ENCODE results near the gene PHLPP1.

The PHLPP1 gene

GRCh38 chr18:62987859-62988258 is 272.5 kb downstream of the PHLPP1 start:
- DNase-seq: no peak

- no peak for DNase-seq
Observed at GRCh38 chr18:62988471-62988870, 273.1 kb downstream of the PHLPP1 start.

GRCh38 chr18:62989195-62989594 is 273.9 kb downstream of the PHLPP1 start:
- DNase-seq: no peak

GRCh38 chr18:62990653-62991052 is 275.3 kb downstream of the PHLPP1 start:
- no peak for DNase-seq

- no peak for DNase-seq
Observed at GRCh38 chr18:62991389-62991788, 276.0 kb downstream of the PHLPP1 start.

GRCh38 chr18:62991959-62992358 is 276.6 kb downstream of the PHLPP1 start:
- no peak for DNase-seq

- DNase-seq: no peak
Observed at GRCh38 chr18:62992877-62993365, 277.6 kb downstream of the PHLPP1 start.

DNA sequence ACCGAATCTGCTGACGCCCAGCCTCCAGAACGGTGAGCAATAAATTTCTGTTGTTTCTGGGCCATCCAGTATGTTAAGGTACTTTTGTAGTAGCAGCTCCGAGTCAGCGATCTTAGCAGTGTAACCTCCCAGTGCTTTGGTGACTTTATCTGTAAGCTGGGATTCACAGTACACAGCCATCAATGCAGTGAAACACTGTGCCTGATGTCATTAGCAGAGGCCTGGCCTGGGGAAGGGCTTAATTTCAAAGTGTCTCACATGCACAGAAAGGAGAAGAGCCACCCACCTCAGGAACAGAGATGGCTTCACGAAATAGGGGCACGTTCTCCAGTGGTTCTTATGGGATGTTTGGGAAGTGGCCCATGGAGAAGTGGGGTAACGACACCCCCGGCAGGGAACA is 281.2 kb downstream of the PHLPP1 start:
- DNase-seq: no peak

DNA sequence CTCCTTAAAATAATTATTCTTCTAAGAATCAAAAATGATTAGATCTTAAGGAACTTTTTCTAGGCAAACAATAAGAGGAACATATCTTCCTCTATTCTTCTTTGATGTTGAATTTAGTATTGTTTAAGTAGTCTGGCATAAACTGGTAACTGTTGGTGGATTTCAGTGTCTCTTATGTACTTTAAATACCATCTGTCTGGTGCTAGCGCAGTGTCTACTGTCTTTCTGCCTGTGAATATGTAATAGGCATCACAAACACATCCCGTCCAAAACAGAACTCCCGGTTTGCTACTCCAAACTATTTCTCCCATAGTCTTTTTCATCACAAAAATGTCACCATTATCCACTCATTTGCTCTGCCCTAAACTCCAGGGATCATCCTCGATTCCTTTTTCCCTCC is 281.7 kb downstream of the PHLPP1 start:
- no peak for DNase-seq

GRCh38 chr18:62998443-62998842 is 283.1 kb downstream of the PHLPP1 start:
- DNase-seq: no peak

DNA sequence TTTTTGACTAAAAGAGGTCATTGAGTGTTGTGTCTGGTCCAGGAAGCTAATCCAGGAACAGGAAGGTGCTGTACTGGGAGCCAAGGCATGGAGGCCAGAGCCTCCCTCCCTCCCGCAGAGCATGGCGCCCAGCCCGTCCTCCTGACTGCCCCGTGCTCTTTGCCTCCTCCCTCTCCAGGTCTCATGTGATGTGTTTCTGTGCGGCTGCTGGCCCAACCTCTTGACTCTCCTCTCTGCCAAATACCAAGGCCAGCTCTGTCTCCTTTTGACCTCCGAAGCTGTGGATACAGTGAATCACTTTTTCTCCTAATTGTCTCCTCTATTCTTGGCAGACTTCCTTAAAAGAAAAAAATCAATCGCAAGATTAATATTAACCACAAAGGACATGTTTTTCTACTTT is 284.1 kb downstream of the PHLPP1 start:
- DNase-seq: no peak

DNA sequence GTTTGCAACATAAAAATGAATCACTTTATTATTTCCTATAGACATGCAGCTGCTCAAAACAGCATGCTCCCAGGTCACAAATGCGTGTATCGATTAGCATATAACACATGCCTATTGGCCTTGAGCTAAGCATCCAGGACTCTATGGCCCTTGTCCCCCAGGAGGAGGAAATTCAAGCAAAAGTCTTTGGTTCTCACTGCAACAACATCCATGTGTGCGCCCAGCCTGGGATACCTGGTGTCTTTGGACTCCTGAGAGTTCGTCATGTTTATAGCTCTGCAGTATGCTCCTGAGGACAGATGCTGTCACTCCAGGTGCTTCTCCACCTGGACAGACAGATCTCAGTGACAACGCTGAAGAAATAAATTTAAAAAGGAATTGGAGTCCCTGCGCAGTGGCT is 284.6 kb downstream of the PHLPP1 start:
- no peak for DNase-seq

- DNase-seq: no peak
Observed at GRCh38 chr18:63000839-63001238, 285.5 kb downstream of the PHLPP1 start.

GRCh38 chr18:63001861-63002260 is 286.5 kb downstream of the PHLPP1 start:
- DNase-seq: no peak

DNA sequence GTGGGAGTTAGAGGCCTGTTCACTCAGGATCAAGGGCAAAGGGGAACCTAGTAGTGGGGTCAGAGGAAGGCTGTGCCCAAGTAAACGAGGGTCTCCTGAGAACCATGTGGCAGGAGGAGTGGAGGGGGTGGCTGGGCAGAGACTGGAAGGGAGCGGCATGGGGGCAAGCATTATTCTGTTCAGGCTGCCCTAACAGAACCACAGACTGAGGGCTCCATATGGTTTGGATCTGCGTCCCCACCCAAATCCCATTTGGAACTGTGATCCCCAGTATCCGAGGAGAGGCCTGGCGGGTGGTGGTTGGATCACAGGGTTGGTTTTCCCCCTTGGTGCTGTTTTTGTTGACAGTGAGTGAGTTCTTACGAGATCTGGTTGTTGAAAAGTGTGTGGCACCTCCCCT is 287.0 kb downstream of the PHLPP1 start:
- DNase-seq: no peak

GRCh38 chr18:63002803-63003445 is 287.6 kb downstream of the PHLPP1 start:
- no peak for DNase-seq

DNA sequence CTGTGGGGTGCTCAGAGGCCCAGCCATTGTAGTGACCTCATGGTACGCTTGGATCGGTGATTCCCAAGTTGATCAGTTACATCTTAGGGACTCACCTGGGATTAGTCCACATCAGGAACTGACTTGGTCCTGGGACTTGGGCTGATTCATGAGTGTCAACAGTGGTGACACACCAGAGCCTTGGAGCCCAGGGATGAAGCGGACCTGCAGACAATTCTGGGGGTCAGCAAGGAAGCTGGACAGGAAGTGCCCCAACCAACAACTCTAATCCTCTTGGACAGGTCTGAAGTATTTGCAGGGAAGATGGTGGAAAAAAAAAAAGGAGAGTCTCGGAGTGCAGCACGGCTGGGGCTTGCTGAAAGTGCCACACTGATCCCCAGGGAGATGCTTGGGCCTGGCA is 288.6 kb downstream of the PHLPP1 start:
- DNase-seq: no peak

GRCh38 chr18:63004466-63005089 is 289.2 kb downstream of the PHLPP1 start:
- DNase-seq: no peak

GRCh38 chr18:63005306-63005705 is 290.0 kb downstream of the PHLPP1 start:
- no peak for DNase-seq

- DNase-seq: no peak
Observed at GRCh38 chr18:63007231-63007630, 291.9 kb downstream of the PHLPP1 start.

DNA sequence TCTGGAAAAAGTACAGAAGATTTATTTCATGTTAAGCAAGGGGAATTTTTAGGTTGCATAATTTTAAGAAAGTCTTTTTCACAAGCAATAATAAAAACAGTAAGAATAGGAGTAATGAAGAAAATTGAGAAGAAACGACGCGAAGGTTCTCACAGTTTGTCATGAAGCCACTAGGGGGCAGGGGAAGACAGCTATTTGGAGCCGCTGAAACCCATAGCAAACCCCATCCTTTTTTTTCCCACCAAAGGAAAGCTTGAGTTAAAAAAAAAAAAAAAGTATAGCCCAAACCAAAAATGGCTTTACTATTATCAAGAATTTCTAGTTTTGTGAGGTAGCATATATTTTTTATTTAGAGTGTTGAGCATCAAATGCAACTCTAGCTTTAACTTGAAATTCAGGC is 300.9 kb downstream of the PHLPP1 start:
- peak; percentile 67 for DNase-seq

DNA sequence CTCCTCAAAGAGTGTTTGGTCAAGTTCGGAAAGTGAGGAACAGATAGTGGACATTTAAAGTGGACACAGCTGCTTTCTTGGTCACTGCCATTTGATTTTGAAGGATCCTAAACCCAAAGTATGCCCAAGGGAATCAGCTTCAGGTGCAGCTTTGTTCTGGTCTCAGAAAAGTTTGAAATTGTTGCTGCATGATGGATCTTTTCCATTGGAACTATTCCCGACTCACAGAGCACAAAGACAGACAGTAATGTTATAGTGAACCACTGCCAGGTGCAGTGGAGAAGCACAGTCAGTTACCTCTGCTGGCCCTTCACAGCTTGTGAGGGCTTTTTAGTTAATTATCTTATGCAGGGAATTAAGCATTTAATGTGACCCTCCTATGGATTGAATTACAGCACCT is 301.7 kb downstream of the PHLPP1 start:
- DNase-seq: no peak

- DNase-seq: no peak
Observed at GRCh38 chr18:63017977-63018376, 302.6 kb downstream of the PHLPP1 start.

DNA sequence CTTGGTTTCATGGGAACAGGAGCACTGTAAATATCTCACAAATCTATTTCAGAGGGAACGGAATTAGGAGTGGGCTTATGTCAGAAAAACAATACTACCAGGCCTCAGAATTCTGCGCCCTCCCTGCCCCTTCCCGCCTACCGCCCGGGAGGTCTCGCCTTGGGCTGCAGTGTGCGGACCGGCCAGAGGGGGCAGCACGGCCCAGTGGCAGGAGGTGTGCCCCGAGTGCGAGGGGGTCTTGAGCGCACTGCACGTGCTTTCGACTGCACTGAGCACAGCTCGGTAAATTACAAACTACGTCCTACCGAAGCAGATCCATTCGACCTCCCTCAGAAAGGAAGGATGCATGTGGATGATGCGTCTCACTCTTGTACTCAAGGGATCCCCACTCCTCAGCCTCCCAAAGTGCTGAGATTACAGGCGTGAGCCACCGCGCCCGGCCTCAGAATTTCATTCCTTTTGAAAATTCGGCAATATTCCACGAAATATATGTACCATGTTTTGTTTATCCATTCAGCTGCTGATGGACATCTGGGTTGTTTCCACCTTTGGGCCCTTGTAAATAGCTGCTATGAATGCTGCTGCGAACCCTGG is 307.2 kb downstream of the PHLPP1 start:
- no peak for DNase-seq
